HG02870 (cell line): ENCODE results near the gene RCAN3.
"Not testable (repeated sequence)": the region's sequence is repeated elsewhere in the genome, so short reads cannot be mapped to it uniquely, and the experiment has no call there.

ENCODE experiments used
- ATAC-seq: cut with Tn5 transposase; IDR thresholded peaks from one replicate; pipeline ENCODE4 v1.9.1; 2021; ENCODE audit warnings: mild to moderate bottlenecking, moderate library complexity; ENCODE audit not compliant: unreplicated experiment

Gene RCAN3

GRCh38 chr1:24484199-24484598 is 18.4 kb upstream of the RCAN3 start:
- ATAC-seq: no peak

DNA sequence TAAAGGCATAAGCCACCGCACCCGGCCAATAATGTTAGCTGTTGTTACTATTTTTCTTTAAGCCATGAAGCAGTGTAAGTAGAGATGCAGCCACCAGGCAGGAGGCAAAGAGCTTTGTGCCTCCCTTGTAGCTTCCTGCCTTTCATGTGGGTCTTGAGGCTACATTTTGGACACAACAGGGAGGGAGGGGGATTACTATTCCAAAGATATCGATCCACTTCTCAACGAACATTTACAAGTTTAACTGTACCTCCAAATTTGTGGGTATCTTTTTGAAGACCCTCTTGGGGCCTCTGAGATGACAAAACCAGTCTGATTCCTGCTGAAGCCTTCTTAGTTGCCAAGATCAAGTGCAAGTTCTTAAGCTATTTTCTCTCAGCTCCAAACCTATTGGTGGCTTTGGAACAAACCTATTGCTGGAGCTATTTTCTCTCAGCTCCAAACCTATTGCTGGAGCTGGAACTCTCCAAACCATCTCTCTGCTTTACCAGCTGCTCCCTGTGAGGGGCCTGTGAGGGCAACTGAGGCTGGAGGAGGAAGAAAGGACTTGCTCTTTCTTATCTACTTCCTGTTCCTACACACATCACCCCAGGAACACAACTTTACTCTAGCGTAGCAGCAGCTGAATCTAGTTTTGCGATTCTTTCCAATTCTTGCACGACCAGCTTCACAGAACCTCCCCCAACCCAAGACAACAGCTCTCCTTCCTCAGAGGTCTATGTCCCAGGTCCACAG is 16.1 kb upstream of the RCAN3 start:
- ATAC-seq: no peak

GRCh38 chr1:24487455-24487854 is 15.2 kb upstream of the RCAN3 start:
- no peak for ATAC-seq

DNA sequence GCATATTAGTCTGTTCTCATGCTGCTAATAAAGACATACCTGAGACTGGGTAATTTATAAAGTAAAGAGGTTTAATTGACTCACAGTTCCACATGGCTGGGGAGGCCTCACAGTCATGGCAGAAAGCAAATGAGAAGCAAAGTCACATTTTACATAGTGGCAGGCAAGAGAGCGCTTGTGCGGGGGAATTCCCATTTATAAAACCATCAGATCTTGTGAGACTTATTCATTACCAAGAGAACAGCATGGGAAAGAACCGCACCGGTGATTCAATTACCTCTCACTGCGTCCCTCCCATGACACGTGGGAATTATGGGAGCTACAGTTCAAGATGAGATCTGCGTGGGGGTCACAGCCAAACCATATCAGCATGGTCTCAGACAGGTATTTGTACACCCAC is 14.5 kb upstream of the RCAN3 start:
- ATAC-seq: not testable (repeated sequence)

DNA sequence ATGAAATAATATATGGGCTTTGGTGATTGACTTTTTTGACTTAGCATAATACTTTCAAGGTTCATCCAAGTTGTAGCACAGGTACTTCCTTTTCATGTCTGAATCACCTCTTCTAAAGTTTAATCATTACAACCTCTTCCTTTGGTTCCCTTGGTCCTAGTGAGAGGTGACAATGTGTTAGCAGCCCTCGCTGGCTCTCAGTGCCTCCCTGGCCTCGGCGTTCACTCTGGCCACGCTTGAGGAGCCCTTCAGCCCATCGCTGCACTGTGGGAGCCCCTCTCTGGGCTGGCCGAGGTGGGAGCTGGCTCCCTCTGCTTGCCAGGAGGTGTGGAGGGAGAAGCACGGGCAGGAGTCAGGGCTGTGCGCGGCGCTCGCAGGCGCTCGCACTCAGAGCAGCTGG is 13.0 kb upstream of the RCAN3 start:
- ATAC-seq: no peak

DNA sequence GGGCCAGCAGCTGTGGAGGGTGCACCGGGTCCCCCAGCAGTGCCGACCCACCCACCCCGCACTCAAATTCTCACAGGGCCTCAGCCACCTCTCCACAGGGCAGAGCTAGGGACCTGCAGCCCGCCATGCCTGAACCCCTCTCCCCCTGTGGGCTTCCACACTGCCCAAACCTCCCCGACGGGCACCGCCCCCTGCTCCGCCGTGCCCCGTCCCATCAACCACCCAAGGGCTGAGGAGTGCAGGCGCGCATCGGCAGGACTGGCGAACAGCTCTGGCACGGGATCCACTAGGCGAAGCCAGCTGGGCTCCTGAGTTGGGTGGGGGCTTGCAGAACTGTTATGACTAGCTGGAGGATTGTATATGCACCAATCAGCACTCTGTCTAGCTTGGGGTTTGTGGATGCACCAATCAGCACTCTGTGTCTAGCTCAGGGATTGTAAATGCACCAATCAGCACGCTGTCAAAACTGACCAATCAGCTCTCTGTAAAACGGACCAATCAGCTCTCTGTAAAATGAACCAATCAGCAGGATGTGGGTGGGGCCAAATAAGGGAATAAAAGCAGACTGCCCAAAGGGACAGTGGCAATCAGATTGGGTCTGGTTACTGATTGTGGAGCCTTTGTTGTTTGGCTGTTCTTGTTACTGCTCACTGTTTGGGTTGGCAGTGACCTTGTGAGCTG is 12.4 kb upstream of the RCAN3 start:
- no peak for ATAC-seq

DNA sequence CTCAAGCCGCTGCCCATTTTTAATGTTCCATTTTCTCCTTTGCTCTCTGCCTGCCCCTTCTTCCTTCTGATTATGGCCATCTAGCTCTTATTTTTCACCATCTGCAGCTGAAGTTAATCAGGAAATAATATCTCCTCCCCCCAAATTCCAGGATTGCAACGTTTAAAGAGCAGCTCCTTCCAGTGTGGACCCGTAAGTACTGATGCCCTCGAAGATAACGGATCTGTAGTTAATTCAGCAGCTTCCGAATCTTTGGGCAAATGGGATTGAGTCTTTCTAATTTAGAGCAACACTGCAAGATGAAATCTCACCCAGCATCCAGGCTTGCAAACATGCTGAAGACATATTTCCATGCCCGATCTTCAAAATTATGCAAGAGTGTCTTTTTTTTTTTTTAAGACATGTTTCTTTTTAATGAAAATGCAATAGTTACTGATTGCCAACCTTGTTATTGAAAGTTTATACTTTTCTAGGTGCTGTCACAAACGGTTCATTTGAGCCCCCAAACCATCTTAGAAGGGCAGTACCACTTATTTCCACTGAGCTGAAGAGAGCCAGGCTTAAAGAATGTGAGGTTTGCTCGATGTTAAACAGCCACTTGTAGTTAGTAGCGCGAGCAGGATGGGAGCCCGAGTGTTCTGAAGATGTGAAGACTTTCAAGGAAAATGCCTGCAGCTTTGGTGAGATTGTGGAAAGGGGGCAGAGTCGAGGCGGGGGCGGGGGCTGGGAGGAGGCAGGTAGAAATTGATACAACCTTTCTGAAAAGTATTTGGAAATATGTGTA is 10.9 kb upstream of the RCAN3 start:
- no peak for ATAC-seq

DNA sequence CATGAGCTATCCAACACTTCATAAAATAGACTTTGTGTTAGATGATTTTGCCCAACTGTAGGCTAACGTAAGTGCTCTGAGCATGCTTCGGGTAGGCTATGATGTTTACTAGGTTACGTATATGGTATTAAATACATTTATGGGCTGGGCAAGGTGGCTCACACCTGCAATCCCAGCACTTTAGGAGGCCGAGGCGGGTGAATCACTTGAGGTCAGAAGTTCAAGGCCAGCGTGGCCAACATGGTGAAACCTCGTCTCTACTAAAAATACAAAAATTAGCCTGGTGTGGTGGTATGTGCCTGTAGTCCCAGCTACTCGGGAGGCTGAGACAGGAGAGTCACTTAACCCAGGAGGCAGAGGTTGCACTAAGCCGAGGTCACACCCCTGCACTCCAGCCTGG is 9.7 kb upstream of the RCAN3 start:
- ATAC-seq: not testable (repeated sequence)

DNA sequence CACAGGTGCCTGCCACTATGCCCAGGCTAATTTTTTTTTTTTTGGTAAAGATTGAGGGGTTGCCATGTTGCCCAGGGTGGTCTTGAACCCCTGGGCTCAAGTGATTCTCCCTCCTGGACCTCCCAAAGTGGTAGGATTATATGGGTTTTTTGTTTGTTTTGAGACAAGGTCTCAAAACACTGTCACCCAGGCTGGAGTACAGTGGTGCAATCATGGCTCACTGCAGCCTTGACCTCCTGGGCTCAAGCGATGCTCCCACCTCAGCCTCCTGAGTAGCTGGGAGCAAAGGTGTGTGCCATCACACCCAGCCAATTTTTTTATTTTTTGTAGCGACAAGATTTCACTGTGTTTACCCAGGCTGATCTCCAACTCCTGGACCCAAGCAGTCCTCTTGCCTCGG is 8.9 kb upstream of the RCAN3 start:
- ATAC-seq: no peak

GRCh38 chr1:24498589-24498988 is 4.0 kb upstream of the RCAN3 start:
- no peak for ATAC-seq

DNA sequence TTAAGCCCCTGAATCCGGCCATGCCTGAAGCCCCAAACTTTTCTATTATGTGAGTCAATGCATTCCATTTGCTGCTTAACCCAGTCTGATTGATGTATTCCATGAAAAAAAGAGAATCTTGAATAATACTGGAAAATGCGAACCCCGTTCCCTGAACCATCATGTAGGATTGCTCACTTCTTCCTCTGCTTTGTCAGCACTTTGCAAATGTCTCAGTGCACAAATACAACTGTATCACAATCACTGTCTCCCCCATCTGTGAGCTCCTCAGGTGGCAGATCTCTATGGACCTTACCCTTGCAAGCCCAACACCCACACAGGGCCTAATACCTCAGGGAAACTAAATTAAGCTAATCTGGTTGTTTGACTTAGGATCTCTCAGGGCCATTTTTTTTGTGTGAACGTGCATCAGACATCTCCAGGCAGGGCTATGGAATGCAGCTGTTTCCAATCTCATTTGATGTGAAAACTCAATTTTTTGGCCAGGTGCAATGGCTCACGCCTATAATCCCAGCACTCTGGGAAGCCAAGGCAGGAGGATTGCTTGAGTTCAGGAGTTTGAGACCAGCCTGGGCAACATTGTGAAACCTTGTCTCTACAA is 2.1 kb upstream of the RCAN3 start:
- no peak for ATAC-seq

DNA sequence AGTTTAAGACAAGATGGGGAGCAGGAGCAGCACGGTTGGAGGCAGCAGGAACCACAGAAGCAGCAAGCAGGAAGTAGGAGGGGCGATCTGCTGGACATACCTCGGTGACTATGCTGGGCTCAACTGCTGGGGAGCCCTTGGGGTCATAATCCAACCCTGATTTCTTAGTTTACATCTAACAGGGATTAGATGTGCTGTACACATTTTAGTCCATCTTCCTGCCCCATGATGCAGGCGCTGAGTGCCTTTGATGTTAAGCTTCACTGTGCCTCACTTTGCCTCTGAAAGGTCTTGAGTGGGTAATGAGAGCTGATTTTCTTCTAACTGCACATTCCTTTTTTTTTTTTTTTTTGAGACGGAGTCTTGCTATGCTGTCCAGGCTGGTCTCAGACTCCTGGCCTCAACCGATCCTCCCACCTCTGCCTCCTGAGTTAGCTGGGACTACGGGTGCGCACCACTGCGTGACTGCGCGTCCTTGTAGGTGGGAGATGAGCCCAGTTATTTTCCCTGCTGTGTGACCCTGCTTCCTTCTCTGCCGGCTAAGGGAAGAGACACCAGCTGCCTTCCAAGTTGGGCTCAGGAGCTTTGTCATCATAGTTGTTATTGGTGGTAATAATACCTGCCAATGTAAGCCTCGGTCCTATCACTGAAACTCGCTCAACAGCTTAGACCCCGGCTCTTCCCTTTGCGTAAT is 1.1 kb upstream of the RCAN3 start:
- ATAC-seq: no peak

DNA sequence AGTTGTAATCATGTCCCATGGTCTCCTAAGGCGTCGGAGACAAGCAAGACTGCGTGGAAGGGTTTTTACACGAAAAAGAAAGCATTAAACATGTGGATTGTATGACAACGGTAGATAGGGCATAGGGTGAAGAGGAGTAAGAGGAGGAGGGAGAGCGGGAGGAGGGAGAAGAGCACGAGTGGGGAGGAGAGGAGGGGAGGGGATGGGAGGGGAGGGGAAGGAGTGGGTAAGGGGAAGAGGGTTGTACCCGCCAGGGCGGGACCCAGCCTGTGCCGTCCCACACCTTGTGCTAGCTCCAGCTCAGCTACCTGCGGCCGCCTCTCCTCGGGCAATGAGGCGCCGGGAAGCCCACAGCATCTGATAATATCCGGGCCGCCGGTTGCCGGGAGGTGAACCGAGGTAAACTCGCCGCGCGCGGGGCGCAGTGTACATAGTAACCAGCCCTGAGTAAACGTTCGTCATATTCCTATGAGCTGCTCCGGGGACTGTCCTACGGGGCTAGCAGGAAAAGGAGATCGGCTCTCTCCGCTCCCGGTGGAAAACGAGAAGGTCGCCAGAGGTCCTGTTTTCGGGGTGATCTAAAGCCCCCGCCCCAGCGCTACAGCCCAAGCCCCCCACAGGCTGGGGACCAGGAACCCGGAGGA is 449 bp upstream of the RCAN3 start:
- ATAC-seq: no peak

DNA sequence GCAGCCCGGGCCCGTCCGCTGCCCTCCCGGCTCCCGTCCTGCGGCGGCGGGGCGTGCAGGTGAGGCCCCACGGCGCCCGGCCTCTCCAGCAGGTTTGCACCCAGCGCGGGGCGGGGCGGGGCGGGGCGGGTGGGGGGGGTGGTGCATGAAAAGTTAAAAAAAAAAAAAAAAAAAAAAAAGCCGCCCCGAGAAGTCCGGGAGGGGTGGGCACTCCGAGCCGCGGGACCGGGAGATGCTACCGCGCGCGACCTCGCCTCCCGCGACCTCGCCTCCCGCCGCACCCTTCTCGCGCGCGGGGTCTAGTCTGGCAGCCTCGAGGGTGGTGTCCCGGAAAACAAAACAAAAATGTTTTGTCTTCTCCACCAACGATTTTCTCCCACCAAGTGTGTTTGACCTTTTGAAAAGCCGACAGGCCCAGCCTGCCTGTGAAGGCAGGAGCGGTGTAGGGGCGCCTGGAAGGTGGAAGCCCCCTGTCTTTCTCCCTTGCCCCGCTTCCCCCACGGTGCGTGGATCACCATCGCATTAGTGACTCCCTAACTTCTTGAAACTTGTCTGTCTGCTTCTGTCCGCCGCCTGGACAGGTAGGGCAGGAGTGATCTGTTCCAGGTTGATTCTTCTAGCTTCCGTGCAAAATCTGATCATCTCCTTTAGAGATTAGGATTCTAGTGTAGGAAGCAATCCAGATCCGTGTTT is 569 bp downstream of the RCAN3 start:
- ATAC-seq: no peak

DNA sequence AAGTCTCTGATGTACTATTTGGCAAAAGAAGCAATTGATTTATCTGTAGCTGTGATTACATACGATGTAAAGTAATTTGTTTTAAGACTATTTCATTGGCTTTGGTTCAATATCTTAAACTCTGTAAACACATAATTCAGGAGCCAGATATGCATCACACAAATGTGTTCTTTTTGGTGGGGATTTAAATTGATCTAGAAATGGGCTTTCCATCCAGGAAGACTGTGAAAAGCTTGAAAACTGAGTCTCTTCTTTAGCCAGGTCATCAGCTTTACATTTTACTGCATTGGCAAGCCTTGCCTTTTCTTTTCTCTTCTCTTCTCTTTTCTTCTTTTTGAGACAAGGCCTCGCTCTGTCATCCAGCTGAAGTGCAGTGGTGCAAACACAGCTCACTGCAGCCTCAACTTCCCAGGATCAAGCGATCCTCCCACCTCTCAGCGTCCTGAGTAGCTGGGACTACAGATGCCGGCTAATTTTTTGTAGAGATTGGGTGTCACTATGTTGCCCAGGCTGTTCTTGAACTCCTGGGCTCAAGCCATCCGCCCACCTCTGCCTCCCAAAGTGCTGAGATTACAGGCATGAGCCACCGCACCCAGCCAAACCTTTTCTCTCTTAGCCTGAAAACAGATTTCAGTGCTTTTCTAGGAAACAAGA is 1.4 kb downstream of the RCAN3 start:
- no peak for ATAC-seq

DNA sequence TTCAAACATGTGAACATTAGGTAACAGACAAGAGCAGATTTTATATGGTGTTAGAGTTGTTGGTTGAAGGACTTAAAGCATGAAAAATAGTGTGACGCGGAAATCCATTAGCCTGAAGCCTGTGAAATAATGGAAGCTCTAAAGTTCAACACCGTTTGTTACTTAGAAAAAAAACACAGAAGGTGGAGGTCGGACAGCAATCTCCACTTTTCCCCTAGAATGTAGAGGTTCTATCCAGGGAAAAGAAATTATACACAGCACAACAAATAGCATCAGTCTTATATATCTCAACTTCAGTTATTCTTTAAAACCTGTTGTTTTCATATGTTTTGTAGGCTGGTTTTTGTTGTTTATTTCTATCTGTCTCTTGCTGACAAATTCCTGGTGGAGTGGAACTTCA is 1.9 kb downstream of the RCAN3 start:
- ATAC-seq: no peak

DNA sequence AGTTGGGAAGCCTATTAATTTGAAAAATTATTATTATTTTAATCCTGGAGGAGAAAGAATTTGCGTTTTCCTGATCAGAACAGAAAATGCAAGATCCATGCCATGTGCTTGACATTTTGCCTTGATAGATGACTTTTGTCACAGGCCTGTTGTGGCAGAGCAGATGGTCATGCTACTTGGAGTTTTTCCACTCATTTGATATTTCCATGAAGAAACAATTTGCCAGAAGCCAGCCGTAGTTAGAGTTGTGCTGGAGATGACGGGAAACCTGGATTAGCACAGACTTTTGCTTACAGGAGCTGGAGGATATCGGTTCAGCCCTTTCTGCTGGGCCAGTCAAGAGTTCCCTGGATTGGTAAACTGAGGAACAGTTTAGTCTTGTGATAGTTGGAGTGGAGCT is 3.2 kb downstream of the RCAN3 start:
- no peak for ATAC-seq

DNA sequence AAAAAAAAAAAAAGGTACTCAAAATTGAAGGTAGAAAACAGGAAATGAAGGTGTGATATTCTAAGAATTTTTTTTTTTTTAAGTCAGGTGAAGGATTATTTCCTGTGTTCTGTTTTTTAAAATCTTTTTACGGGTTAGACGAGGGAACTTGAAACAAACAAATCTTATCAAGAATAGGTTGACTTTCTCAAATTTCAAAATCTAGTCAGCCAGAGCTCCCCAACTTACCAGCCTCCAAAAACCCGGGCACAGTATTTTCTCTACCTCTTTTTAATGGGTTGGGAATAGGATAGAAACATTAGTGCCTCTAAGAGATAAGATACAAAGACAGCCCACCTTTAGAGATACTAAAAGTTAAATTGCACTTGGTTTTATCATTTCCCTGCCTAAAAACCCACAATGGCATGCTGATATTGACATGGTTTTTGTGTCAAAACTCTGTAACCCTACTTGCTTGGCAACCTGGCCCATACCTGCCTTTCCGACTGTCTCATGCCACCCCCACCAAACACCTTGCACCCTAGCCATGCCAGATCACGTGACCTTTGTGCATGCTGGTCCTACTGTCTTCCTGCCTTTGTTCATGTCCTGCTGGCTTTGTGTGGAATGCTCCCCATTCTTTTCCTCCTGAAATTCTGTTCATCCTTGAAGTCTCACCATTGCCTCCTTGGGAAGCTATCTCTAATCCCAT is 4.2 kb downstream of the RCAN3 start:
- ATAC-seq: no peak

- no peak for ATAC-seq
These were observed 4.8 kb downstream of the RCAN3 start for GRCh38 chr1:24507405-24507804.
